Right ventricle myocardium inferior (tissue), 1 donor: ENCODE data around the gene RRP15. TPM values are rescaled to one million over a fixed set of nuclear protein-coding genes. Genes with fewer than 3 reads are reported as not detected.

ENCODE experiments used
- ATAC-seq: fragments of 200-7000 bp; cut with Tn5 transposase; one replicate; pipeline ENCODE4 v1.9.1; 2020; ENCODE audit warnings: mild to moderate bottlenecking, moderate library complexity
- DNase-seq: peaks from one replicate; pipeline ENCODE4 v3.0.0; 2021; ENCODE audit errors: missing footprints
- intact Hi-C: fragments of 100-400 bp; cut with DNase I; formaldehyde crosslinking; loops from one replicate; pipeline ENCODE4 v1.11.0; 2022
- long read RNA-seq: library from polyadenylated mRNA; unstranded; transcript quantifications from one replicate; pipeline ENCODE4 v2.0.0, GENCODE V29; 2021
- total RNA-seq: library from RNA; stranded (reverse); fragmentation: NEBNext Ultra II Directional; extraction: Animal tissue kit (Norgen Biotek cat#: 25700); gene quantifications from one replicate; pipeline ENCODE4 v1.2.1, GENCODE V29; 2021
- donor health status: DM: no; HTN: yes; CAD: no; lungs with severe emphysema.

The RRP15 gene
- total RNA-seq = 21.9 TPM
- long read RNA-seq, full-length matches to known transcripts = 7 of 9 reads
- long read RNA-seq, partial matches to known transcripts = 2 of 9 reads
- long read RNA-seq, other reads (novel, unspliced or antisense) = 0 of 9 reads

- intact Hi-C loops = no loop called here
- ATAC-seq (peak; percentile 96), DNase-seq (peak; percentile 95)
These were observed at the start of gene RRP15 for GRCh38 chr1:218284917-218285635. Gene RRP15, plus strand, starts transcription at chr1:218285293. Its CDS starts 24 bp downstream, at chr1:218285317.

- DNase-seq (no peak), ATAC-seq (no peak)
- intact Hi-C loops = no loop called here
These were observed 42.9 kb upstream of the RRP15 start for GRCh38 chr1:218242171-218242570.

DNA sequence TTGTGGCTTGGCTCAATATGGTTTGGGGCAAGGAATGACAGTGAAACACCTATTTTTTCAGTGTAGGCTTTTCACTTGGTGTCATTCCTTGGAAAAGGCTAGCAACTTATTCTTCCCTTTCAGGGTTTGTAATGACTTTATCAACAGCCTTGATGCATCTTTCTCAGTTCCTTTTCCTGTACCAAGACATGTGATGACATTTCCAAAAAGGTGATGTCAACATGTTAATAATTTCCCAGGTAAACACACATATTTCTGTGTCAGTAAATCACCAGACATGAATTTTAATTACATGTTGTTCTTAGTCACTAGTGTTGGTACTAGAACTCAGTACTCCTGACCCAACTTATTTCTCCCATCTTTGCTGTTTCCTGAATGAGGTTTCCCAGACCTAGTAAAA is 37.8 kb upstream of the RRP15 start:
- ATAC-seq (no peak), DNase-seq (no peak)
- intact Hi-C loops = no loop called here

DNA sequence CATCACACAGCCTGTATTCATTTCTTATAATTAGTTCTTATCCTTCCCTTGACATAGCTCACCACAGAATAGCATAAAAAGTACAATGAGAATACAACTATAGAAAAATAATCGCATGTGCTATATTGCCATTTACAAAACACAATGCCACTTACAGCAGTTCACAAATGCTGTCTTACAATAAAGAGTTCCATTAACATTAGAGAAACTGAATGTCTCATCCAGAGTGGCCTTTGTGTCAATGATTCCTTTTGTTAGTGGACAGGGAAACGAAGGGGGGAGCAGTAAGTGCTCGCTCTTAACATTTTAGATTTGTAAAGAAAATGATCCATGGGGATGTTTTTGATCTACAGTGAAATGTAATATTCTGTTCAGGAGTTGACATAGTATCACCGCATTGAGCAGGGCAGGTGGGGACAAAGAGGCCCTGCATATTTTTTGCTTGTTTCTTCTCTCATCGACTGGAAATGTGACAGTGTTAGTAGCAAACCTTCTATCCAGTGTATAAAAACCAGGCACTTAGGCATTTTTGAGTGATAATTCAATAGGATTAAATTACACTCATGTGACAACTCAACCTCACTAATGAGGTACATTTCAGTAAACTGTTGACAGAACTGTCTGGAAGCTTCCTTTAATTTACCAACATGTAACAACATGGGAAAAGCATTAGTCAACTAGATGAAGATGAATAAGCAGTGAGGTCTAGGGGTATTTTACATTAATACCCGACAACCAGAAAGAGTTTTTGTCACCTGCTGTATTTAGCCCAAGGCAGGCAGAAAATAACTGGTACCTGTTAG is 35.6 kb upstream of the RRP15 start:
- intact Hi-C loops = no loop called here
- no peak for DNase-seq
- ATAC-seq = no peak

- ATAC-seq (no peak), DNase-seq (no peak)
- intact Hi-C loops = no loop called here
These were observed 34.6 kb upstream of the RRP15 start for GRCh38 chr1:218250492-218250891.

DNA sequence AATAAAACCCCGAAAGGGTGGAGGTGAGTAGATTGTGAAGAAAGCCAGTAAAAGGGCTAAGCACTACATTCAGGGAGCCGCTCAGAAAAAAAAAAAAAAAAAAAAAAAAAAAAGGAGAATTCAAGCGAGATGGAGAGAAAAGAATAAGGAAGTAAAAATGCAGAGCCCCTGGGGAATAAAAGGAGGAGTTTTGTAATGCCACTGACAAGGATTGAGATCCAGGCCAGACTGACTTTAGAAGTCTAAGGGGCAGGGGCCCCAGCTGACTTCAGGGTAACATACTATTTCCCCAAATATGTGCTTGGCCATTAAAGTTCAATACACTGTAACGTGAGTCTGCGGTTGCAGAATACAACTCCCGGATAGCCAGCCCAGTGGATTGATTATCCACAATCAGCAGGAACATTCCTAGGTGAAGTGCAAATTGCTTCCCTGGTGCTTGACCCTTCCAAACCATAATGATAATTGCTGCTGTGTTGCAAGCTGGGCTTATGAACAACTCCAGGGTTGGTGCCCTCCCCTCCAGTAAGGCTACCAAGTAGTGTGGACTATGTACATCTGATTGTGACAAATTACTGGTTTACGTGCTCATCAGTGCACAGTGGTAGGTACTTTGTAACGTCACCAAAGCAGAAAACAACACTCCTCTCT is 30.7 kb upstream of the RRP15 start:
- intact Hi-C loops = no loop called here
- DNase-seq (no peak), ATAC-seq (no peak)

GRCh38 chr1:218255090-218255489 is 30.0 kb upstream of the RRP15 start:
- ATAC-seq (no peak), DNase-seq (no peak)
- intact Hi-C loops = no loop called here

DNA sequence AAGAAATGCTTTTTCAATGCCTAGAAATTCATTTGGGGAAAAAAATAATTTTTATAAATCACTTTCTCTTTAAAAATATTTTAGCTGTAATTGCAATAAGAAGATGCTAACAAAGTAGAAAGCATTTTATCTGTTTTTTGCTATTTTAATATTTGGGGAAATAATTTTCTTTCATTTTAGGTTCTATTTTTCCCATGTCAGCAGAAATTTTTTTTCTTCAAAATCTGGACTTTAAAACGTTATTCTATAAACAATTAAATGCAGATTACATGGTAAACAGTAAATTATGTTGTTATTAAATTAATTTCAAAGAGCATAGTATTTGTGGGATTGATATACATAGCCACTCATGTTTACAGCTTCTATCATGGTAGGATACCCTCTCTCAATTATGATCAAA is 27.7 kb upstream of the RRP15 start:
- ATAC-seq = no peak
- intact Hi-C loops = no loop called here

GRCh38 chr1:218257971-218258370 is 27.1 kb upstream of the RRP15 start:
- intact Hi-C loops = no loop called here
- no peak for ATAC-seq
- DNase-seq = no peak

More for the DNA sequence above, 27.7 kb upstream of the RRP15 start:
- no peak for DNase-seq

DNA sequence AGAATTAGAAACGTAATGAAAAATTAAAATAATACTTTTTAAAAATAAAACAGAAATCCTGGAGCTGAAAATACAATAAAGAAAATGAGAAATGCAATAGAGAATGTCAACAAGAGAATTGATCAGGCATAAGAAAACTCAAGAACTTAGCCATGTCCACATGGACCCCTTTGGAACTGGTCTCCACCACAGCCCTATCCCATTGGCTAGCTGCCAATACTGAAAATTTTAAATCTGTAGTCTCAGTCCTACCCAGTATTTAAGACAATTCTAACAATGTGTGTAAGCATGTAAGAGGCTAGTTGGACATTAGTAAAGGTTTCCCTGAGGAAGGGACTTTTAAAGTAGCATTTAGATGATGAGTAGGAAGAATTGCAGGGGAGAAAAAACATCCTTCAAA is 25.8 kb upstream of the RRP15 start:
- intact Hi-C loops = no loop called here
- ATAC-seq (no peak), DNase-seq (no peak)

DNA sequence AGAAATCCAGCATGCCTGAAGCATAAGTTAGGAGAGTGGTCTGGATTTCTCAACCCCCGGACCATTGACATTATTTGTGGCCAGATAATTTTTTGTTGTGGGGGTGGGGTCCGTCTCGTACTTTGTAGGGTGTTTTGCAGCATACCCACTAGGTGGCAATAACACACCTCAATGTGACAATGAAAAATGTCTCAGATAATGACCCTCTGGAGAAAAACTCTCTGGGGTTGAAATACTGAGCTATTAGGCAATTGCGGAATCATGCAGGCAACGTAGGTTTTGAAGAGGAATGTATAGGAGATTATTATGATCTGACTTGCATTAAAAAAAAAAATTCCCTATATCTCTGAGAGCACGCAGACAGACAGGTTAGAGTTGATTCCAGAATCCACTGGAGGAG is 25.3 kb upstream of the RRP15 start:
- ATAC-seq (no peak), DNase-seq (no peak)
- intact Hi-C loops = no loop called here

GRCh38 chr1:218262259-218262658 is 22.8 kb upstream of the RRP15 start:
- intact Hi-C loops = no loop called here
- DNase-seq = no peak

GRCh38 chr1:218266356-218266755 is 18.7 kb upstream of the RRP15 start:
- ATAC-seq (no peak), DNase-seq (no peak)
- intact Hi-C loops = no loop called here

More at GRCh38 chr1:218262259-218262658, 22.8 kb upstream of the RRP15 start:
- no peak for ATAC-seq

GRCh38 chr1:218272366-218272765 is 12.7 kb upstream of the RRP15 start:
- DNase-seq (no peak), ATAC-seq (no peak)
- intact Hi-C loops = no loop called here

DNA sequence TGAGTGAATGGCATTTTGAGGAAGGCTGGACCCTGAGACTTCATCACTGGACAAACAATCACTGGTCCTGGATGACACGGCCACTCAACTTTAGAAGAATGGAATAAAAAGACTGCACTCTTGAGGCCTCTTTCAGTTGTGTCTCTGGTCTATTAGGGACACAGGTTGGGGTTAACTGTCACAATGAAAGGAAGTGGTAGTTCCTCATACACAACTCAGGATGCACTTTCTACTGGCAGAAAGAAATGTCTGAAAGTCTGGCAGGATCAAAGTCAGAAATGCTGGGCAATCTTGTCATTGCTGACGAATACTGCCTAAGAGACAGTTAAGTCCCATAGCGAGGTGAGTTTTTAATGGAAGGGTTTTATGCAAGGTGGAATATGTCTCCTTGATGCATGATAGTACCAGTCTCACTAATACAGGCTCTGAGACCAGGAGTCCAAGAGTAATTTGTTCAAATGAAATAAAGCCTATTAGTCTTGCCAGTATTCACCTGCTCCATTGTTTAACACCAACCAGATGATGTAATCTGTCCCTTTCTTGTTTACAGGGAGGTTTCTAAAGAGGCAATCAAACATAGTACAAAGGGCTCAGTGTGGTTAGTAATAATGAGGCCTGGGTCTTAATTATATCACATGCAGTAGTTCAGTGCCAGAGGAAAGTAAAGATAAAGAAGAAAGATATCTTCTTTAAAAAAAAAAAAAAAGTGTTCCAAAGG is 11.2 kb upstream of the RRP15 start:
- ATAC-seq (no peak), DNase-seq (no peak)
- intact Hi-C loops = no loop called here

DNA sequence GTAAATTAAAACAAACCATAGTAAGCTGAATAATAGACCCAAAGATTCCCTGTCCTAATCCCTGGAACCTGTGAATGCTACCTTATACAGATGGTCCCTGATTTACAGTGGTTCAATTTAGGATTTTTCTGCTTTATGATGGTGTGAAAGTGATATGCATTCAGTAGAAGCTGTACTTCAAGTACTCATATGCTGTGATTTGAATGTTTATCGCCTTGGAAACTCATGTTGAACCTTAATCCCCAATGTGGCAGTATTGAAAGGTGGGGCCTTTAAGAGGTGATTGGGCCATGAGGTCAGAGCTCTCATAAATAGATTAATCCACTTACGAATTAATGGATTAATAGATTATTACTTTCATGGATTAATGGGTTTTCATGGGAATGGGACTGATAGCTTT is 10.6 kb upstream of the RRP15 start:
- intact Hi-C loops = no loop called here
- DNase-seq (no peak), ATAC-seq (no peak)

- no peak for DNase-seq
- intact Hi-C loops = no loop called here
- ATAC-seq = no peak
These were observed 9.3 kb upstream of the RRP15 start for GRCh38 chr1:218275823-218276222.

DNA sequence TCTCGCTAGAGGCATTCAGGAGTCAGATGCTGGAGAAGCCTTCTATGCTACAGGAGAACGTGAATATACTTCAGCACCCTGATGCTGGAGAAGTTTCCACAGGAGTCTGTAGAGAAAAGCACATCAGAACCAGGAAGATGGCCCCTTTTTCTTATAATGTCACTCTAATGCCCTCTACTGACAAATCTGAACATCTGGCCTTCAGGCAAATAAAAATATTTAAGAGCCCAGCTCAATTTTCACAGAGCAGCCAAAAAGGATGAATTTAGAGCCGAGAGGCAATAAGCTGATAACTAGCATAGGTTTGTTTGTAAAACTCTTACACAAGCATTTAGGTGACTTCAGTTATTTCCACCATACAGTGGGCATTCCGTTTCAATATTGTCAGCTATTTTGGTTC is 3.8 kb upstream of the RRP15 start:
- intact Hi-C loops = no loop called here
- DNase-seq (no peak), ATAC-seq (no peak)

GRCh38 chr1:218284377-218284916 is 646 bp upstream of the RRP15 start:
- intact Hi-C loops = no loop called here

More at GRCh38 chr1:218284377-218284916, 646 bp upstream of the RRP15 start:
- DNase-seq = peak; percentile 65
- peak; percentile 39 for ATAC-seq
